ENCODE results near the gene DNAJC7. TPM values are rescaled to one million over a fixed set of nuclear protein-coding genes. Genes with fewer than 3 reads are reported as not detected.

Gene DNAJC7
- total RNA-seq, 2 donors from 2014 or later: 61.2 to 80.6 TPM

DNA sequence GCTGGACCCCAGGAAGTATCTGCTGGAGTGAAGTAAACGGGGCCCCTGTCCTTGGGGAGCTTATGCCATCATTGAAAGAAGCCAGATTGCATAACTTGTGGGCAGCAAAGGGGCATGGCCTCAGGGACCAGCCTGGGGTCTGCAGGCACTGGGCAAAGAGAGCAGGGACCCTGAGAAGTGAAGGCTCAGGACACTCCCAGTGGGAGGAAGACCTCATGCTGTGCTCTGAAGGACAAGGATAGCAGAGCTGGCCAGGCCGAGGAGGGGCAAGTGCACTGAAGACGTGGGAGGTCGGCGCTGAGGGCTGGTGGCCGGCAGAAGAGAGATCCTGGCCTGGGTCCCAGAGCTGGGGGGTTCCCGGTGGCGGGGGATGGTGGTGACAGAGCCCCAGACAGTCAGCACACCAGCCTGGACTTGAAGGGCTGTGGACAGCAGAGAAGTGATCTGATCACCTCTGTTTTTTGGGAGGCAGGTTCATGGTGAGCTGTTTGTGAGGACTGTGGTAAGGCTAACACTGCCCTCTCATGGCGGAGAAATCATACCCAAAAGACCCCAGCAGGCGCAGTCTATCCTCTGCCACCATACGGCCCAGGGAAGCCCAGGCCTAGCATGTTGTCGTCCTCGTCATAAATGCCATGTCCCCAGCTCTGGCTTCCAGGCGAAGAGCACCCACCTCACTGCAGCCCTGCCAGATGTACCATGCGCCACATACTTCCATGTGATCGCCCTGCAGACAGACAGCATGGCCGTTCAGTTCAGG is 57.7 kb downstream of the DNAJC7 start:
- DNase-seq (ENCODE audit: low spot score) (no peak), ATAC-seq (ENCODE audit: insufficient number of reproducible peaks, low FRiP score, low read depth) (no peak)
- H3K36me3 ChIP-seq: no peaks in the 10 kb centered on the region
- H3K27ac ChIP-seq: no peak overlapping the region
- peaks cover 0 to 5% of the 10 kb centered on the region in 2 donors for H3K4me1 ChIP-seq (ENCODE audit: control insufficient read depth in 1 of 2, low read depth in 2 of 2)
- TF ChIP-seq, protein P1, sequence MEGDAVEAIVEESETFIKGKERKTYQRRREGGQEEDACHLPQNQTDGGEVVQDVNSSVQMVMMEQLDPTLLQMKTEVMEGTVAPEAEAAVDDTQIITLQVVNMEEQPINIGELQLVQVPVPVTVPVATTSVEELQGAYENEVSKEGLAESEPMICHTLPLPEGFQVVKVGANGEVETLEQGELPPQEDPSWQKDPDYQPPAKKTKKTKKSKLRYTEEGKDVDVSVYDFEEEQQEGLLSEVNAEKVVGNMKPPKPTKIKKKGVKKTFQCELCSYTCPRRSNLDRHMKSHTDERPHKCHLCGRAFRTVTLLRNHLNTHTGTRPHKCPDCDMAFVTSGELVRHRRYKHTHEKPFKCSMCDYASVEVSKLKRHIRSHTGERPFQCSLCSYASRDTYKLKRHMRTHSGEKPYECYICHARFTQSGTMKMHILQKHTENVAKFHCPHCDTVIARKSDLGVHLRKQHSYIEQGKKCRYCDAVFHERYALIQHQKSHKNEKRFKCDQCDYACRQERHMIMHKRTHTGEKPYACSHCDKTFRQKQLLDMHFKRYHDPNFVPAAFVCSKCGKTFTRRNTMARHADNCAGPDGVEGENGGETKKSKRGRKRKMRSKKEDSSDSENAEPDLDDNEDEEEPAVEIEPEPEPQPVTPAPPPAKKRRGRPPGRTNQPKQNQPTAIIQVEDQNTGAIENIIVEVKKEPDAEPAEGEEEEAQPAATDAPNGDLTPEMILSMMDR (IDR thresholded peaks at IDR 0.05): no peak
- H3K27me3 ChIP-seq (replicated peaks; ENCODE audit: insufficient read depth): no peaks in the 10 kb centered on the region
- no peak overlapping the region for H3K4me3 ChIP-seq
- no peaks in the 10 kb centered on the region for H3K9me3 ChIP-seq

DNA sequence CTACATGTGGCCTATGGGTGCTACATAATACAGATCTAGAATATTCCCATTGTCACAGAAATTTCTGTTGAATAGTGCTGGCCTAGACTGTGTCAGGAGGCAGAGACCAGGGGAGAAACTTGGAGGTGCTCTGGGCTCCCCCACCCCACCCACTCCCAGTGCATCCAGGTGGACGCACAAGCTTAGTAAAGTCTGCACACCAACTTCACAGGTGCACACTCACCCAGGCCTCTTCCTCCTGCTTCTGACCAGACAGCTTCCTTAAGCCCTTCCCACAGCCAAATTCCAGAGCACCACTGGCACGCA is 58.3 kb downstream of the DNAJC7 start:
- DNase-seq (ENCODE audit: low spot score) (no peak), ATAC-seq (ENCODE audit: insufficient number of reproducible peaks, low FRiP score, low read depth) (no peak)
- Histone ChIP-seq H3K4me3 (no peak overlapping the region), H3K27ac (no peak overlapping the region), H3K27me3 (replicated peaks; ENCODE audit: insufficient read depth) (no peaks in the 10 kb centered on the region), H3K36me3 (no peaks in the 10 kb centered on the region), H3K9me3 (no peaks in the 10 kb centered on the region), H3K4me1 (ENCODE audit: control insufficient read depth in 1 of 2, low read depth in 2 of 2) (peaks cover 0 to 5% of the 10 kb centered on the region in 2 donors)
- TF ChIP-seq, protein P1 (IDR thresholded peaks at IDR 0.05): no peak

DNA sequence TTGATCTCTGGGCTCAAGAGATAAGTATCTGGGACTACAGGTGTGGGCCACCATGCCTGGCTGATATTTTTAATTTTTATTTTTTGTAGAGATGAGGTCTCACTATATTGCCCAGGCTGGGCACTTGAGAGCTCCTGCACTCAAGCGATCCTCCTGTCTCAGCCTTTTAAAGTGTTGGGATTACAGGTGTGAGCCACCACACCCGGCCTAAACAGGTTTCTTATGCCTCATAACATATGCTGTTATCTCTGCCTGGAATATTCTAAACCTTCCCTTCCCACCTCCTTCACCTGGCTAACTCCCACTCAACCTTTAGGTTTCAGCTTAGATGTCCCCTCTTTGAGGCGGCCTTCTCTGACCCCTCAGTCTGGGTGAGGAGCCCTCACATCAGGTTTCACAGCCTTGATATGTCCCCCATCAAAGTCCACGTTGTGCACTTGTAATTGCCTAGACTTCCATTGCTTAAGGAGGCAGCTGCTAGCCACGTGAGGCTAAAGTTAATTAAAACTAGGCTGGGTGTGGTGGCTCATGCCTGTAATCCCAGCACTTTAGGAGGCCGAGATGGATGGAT is 59.3 kb downstream of the DNAJC7 start:
- DNase-seq (ENCODE audit: low spot score) (no peak), ATAC-seq (ENCODE audit: insufficient number of reproducible peaks, low FRiP score, low read depth) (no peak)
- Histone ChIP-seq H3K36me3 (no peaks in the 10 kb centered on the region), H3K4me3 (no peak overlapping the region), H3K4me1 (ENCODE audit: control insufficient read depth in 1 of 2, low read depth in 2 of 2) (peaks cover 0 to 5% of the 10 kb centered on the region in 2 donors), H3K27me3 (replicated peaks; ENCODE audit: insufficient read depth) (no peaks in the 10 kb centered on the region), H3K9me3 (no peaks in the 10 kb centered on the region), H3K27ac (no peak overlapping the region)
- TF ChIP-seq, protein P1 (IDR thresholded peaks at IDR 0.05): no peak

DNA sequence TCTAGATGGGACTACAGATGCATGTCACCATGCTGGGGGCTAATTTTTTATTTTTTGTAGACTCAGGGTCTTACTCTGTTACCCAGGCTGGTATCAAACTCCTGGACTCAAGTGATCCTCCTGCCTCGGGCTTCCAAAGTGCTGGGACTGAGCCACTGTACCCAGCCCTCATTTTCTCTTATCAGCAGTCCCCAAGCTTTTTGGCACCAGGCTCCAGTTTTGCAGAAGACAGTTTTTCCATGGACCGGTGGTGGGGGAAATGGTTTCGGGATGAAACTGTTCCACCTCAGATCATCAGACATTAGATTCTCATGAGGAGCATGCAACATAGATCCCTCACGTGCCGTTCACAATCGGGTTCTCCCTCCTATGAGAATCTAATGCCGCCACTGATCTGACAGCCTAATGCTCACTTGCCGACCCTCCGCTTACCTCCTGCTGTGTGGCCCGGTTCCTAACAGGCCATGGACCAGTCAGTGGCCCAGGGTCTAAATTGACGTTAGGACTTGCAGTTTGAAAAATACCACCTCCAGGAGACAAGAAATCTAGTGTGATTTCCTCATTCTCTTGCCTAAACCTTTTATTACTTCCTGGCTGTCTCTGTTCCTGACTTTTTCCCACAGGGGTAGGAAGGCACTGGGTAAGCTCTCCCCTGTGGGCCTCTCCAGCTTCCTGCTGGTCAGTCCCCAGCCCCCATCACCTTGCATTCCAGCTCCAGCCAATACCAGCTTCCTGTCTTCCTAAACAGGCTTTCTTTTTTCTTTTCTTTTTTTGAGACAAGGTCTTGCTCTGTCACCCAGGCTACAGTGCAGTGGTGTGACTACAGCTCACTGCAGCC is 60.0 kb downstream of the DNAJC7 start:
- ATAC-seq (ENCODE audit: insufficient number of reproducible peaks, low FRiP score, low read depth): no peak
- Histone ChIP-seq H3K9me3 (no peaks in the 10 kb centered on the region), H3K27ac (no peak overlapping the region)

More for the DNA sequence above, 60.0 kb downstream of the DNAJC7 start:
- Histone ChIP-seq H3K36me3 (no peaks in the 10 kb centered on the region), H3K4me1 (ENCODE audit: control insufficient read depth in 1 of 2, low read depth in 2 of 2) (no peaks in the 10 kb centered on the region), H3K4me3 (no peak overlapping the region), H3K27me3 (replicated peaks; ENCODE audit: insufficient read depth) (no peaks in the 10 kb centered on the region)
- DNase-seq (ENCODE audit: low spot score): no peak
- TF ChIP-seq, protein P1 (IDR thresholded peaks at IDR 0.05): no peak
